Type B pancreatic cell (in vitro differentiated cells): ENCODE data around the gene SEC24B. TPM values are rescaled to one million over a fixed set of nuclear protein-coding genes. Genes with fewer than 3 reads are reported as not detected.
"Not testable (repeated sequence)": the region's sequence is repeated elsewhere in the genome, so short reads cannot be mapped to it uniquely, and the experiment has no call there.

Source experiments
- DNase-seq: peaks from one replicate; pipeline ENCODE4 v3.0.0; 2021; ENCODE audit warnings: mixed read lengths; ENCODE audit not compliant: unreplicated experiment; ENCODE audit errors: extremely low spot score
- H3K27ac Mint-ChIP-seq: 2 replicates; pipeline ENCODE4 v1.8.0; 2021; ENCODE audit warnings: mild to moderate bottlenecking, mixed read lengths
- H3K27me3 Mint-ChIP-seq: 2 replicates; pipeline ENCODE4 v1.8.0; 2021; ENCODE audit warnings: mixed read lengths
- H3K36me3 Mint-ChIP-seq: 2 replicates; pipeline ENCODE4 v1.8.0; 2021; ENCODE audit warnings: mixed read lengths
- H3K4me1 Mint-ChIP-seq: one replicate; pipeline ENCODE4 v1.8.0; 2021; ENCODE audit warnings: mixed read lengths; ENCODE audit not compliant: unreplicated experiment
- H3K4me3 Mint-ChIP-seq: 2 replicates; pipeline ENCODE4 v1.8.0; 2021; ENCODE audit warnings: mild to moderate bottlenecking, mixed read lengths
- H3K9me3 Mint-ChIP-seq: 2 replicates; pipeline ENCODE4 v1.8.0; 2021; ENCODE audit warnings: mixed read lengths
- total RNA-seq: library from RNA; stranded (reverse); gene quantifications from 2 replicates; pipeline ENCODE4 v1.2.1, GENCODE V29; 2021; ENCODE audit warnings: low replicate concordance
- TF ChIP-seq, protein P1 (sequence below): fragments of 200-600 bp; sonication (generic); conservative IDR thresholded peaks from 2 replicates; pipeline ENCODE4 v1.5.0; 2021; ENCODE audit warnings: antibody characterized with exemption, mild to moderate bottlenecking

SEC24B gene
- total RNA-seq, 1 donor from 2014 or later = 37.4 TPM

DNA sequence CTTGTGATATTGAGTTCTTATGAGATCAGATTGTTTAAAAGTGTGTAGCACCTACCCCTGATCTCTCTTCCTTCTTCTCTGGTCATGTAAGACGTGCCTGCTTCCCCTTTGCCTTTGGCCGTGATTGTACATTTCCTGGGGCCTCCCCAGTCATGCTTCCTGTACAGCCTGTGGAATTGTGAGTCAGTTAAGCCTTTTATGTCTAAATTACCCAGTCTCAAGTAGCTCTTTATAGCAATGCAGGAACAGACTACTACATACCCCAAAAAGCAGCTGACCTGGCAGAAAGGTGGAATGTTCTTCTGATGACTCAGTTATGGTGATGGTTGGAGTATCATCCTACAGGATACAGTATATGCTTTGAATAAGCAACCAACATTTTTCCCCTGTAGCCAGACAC, 115.0 kb downstream of the SEC24B start:
- TF ChIP-seq, protein P1, sequence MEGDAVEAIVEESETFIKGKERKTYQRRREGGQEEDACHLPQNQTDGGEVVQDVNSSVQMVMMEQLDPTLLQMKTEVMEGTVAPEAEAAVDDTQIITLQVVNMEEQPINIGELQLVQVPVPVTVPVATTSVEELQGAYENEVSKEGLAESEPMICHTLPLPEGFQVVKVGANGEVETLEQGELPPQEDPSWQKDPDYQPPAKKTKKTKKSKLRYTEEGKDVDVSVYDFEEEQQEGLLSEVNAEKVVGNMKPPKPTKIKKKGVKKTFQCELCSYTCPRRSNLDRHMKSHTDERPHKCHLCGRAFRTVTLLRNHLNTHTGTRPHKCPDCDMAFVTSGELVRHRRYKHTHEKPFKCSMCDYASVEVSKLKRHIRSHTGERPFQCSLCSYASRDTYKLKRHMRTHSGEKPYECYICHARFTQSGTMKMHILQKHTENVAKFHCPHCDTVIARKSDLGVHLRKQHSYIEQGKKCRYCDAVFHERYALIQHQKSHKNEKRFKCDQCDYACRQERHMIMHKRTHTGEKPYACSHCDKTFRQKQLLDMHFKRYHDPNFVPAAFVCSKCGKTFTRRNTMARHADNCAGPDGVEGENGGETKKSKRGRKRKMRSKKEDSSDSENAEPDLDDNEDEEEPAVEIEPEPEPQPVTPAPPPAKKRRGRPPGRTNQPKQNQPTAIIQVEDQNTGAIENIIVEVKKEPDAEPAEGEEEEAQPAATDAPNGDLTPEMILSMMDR = no peak

DNA sequence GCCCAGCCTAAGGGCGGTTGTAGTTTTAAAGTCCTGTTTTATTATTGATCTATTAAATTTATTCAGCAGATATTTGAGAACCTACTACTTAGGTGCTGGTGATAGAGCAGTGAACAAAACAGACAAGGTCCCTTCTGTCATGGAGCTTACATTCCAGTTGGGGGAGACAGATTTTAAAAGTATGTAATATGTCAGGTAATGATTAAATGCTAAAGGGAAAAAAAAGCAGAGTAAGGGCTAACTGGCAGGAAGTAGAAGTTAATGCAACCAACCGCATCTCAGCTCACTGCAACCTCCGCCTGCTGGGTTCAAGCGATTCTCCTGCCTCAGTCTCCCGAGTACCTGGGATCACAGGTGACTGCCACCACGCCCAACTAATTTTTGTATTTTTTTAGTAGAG, 118.6 kb downstream of the SEC24B start:
- Mint-ChIP-seq H3K4me3 (no peak overlapping the region), H3K4me1 (no peaks in the 10 kb centered on the region), H3K27me3 (no peaks in the 10 kb centered on the region), H3K9me3 (peaks cover 4% of the 10 kb centered on the region), H3K36me3 (peaks cover 22% of the 10 kb centered on the region), H3K27ac (no peak overlapping the region)
- TF ChIP-seq, protein P1 = no peak
- no peak for DNase-seq

More for the DNA sequence above, 115.0 kb downstream of the SEC24B start:
- DNase-seq = no peak
- H3K4me1 Mint-ChIP-seq = no peaks in the 10 kb centered on the region
- no peaks in the 10 kb centered on the region for H3K9me3 Mint-ChIP-seq
- H3K27me3 Mint-ChIP-seq = no peaks in the 10 kb centered on the region
- no peak overlapping the region for H3K4me3 Mint-ChIP-seq
- H3K36me3 Mint-ChIP-seq = peaks cover 16% of the 10 kb centered on the region
- no peak overlapping the region for H3K27ac Mint-ChIP-seq

GRCh38 chr4:109553130-109553529, 119.5 kb downstream of the SEC24B start:
- no peaks in the 10 kb centered on the region for H3K4me1 Mint-ChIP-seq
- no peak overlapping the region for H3K27ac Mint-ChIP-seq
- peaks cover 22% of the 10 kb centered on the region for H3K36me3 Mint-ChIP-seq
- peaks cover 4% of the 10 kb centered on the region for H3K9me3 Mint-ChIP-seq
- H3K27me3 Mint-ChIP-seq = no peaks in the 10 kb centered on the region
- no peak for DNase-seq
- no peak overlapping the region for H3K4me3 Mint-ChIP-seq
- TF ChIP-seq, protein P1 = no peak

DNA sequence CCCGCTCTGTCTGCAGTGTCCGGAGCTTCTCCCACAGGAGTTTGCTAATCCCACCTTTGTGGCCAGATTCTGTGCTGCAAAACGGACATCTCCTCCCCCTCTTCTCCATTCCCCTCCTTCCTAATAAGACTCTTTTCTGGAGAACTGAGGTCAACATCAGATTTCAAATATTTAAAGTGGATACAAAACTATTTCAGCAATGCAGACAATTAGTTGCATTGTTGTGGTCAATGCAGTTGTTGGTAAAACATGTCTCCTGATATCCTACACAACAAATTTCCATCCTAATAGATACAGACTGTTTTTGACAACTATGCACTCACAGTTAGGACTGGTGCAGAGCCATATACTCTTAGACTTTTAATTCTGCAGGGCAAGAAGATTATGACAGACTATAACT, 121.4 kb downstream of the SEC24B start:
- no peak for DNase-seq
- H3K27me3 Mint-ChIP-seq = peaks cover 9% of the 10 kb centered on the region
- TF ChIP-seq, protein P1 = no peak
- no peak overlapping the region for H3K4me3 Mint-ChIP-seq
- peaks cover 20% of the 10 kb centered on the region for H3K36me3 Mint-ChIP-seq
- no peak overlapping the region for H3K27ac Mint-ChIP-seq
- H3K4me1 Mint-ChIP-seq = no peaks in the 10 kb centered on the region
- peaks cover 4% of the 10 kb centered on the region for H3K9me3 Mint-ChIP-seq

DNA sequence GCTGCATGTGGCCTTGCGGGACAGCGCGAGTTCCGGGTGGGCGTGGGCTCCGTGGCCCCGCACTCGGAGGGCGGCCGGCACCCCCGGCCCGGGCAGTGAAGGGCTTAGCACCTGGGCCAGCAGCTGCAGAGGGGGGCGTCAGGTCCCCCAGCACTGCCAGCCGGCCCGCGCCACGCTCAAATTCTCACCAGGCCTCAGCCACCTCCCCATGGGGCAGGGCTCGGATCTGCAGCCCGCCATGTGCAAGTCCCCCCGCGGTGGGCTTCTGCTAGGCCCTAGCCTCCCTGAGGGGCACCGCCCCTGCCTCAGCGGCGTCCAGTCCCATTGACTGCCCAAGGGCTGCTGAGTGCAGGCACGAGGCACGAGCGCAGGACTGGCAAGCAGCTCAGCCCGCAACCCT, 123.8 kb downstream of the SEC24B start:
- Mint-ChIP-seq H3K4me1 (peaks cover 4% of the 10 kb centered on the region), H3K36me3 (peaks cover 14% of the 10 kb centered on the region), H3K9me3 (peaks cover 4% of the 10 kb centered on the region), H3K27me3 (peaks cover 13% of the 10 kb centered on the region), H3K4me3 (no peak overlapping the region), H3K27ac (no peak overlapping the region)
- TF ChIP-seq, protein P1 = no peak
- no peak for DNase-seq

DNA sequence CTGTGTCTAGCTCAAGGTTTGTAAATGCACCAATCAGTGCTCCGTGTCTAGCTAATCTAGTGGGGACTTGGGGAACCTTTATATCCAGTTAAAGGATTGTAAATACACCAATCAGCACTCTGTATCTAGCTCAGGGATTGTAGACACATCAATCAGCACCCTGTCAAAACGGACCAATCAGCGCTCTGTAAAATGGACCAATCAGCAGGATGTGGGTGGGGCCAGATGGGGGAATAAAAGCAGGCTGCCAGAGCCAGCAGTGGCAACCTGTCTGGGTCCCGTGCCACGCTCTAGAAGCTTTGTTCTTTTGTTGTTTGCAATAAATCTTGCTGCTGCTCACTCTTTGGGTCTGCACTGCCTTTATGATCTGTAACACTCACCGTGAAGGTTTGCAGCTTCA, 124.5 kb downstream of the SEC24B start:
- H3K4me3 Mint-ChIP-seq = peak overlapping the region; percentile 77
- H3K36me3 Mint-ChIP-seq = peaks cover 11% of the 10 kb centered on the region
- peaks cover 20% of the 10 kb centered on the region for H3K27me3 Mint-ChIP-seq
- not testable (repeated sequence) for H3K4me1 Mint-ChIP-seq, H3K9me3 Mint-ChIP-seq, DNase-seq
- H3K27ac Mint-ChIP-seq = peak overlapping the region; percentile 85
